MM.1S (cell line): ENCODE data around the gene WASF1.

Experiments used
- EZH2 ChIP-seq: fragments of 300-600 bp; sonication (generic); optimal IDR thresholded peaks from 2 replicates; pipeline ENCODE3; 2017; ENCODE audit warnings: low read depth, mild to moderate bottlenecking, antibody characterized with exemption, low read length, mixed read lengths
- TF ChIP-seq, protein P1 (sequence below): fragments of 300-600 bp; sonication (generic); IDR thresholded peaks from 2 replicates; pipeline ENCODE4 v1.5.1; 2016; ENCODE audit warnings: antibody characterized with exemption, low read length, mixed read lengths

DNA sequence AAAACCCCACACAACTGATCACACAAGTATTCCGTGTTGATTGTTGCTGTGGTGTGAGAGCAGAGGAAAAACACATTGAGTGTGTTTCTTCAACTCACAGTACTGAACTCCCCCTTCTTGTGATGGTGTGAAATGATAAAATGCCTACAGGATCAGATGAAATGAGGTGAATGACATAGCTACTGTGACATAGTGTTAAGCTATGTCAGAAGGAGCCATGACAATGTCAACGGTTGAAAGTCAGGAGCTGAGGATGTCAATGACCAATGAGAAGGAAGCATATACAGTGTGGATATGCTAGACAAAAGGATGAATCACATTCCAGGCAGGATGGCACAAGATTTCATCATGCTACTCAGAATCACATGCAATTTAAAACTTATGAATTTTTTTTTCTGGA is 38.8 kb downstream of the WASF1 start:
- TF ChIP-seq, protein P1, sequence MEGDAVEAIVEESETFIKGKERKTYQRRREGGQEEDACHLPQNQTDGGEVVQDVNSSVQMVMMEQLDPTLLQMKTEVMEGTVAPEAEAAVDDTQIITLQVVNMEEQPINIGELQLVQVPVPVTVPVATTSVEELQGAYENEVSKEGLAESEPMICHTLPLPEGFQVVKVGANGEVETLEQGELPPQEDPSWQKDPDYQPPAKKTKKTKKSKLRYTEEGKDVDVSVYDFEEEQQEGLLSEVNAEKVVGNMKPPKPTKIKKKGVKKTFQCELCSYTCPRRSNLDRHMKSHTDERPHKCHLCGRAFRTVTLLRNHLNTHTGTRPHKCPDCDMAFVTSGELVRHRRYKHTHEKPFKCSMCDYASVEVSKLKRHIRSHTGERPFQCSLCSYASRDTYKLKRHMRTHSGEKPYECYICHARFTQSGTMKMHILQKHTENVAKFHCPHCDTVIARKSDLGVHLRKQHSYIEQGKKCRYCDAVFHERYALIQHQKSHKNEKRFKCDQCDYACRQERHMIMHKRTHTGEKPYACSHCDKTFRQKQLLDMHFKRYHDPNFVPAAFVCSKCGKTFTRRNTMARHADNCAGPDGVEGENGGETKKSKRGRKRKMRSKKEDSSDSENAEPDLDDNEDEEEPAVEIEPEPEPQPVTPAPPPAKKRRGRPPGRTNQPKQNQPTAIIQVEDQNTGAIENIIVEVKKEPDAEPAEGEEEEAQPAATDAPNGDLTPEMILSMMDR, result no peak
- TF ChIP-seq EZH2, result no peak
